ENCODE results near the gene PLP1.

Gene PLP1

GRCh38 chrX:103823591-103823990 is 47.0 kb downstream of the PLP1 start:
- DNase-seq (ENCODE audit: low read depth in 1 of 2, low spot score in 1 of 2), result no peak

- no peak for DNase-seq (ENCODE audit: low read depth in 1 of 2, low spot score in 1 of 2)
Measured at GRCh38 chrX:103825881-103826280, 49.2 kb downstream of the PLP1 start.

- no peak for DNase-seq (ENCODE audit: low read depth in 1 of 2, low spot score in 1 of 2)
Measured at GRCh38 chrX:103828529-103828928, 51.9 kb downstream of the PLP1 start.

- DNase-seq (ENCODE audit: low read depth in 1 of 2, low spot score in 1 of 2), result no peak
Measured at GRCh38 chrX:103830848-103831247, 54.2 kb downstream of the PLP1 start.

DNA sequence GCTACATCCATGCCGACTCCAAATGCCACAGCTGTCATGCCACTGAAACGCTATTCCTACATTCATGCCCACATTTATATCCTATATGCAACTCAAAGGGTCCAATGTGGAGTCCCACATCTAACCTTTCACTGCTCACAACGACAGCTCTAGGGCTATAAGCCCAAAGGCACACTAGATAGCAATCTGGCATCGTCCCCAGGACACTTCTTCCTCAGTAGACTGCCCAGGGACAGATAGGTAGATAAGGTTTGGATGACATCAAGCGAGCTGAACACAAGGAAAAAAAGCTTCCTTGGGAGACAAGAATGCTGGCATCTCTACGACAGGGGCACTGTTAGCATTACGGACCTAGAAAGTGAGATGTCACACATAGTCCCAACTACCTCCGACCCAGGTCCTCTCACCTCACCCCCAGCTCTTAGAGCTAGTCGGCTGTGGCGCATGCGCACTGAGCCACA is 54.7 kb downstream of the PLP1 start:
- DNase-seq (ENCODE audit: low read depth in 1 of 2, low spot score in 1 of 2), result peak; percentile 19 to 48

- no peak for DNase-seq (ENCODE audit: low read depth in 1 of 2, low spot score in 1 of 2)
Measured at GRCh38 chrX:103831803-103832544, 55.3 kb downstream of the PLP1 start, which contains the start of gene RAB9B. RAB9B (minus strand) TSS chrX:103832257; CDS start chrX:103825784, 6,473 bp downstream.

DNA sequence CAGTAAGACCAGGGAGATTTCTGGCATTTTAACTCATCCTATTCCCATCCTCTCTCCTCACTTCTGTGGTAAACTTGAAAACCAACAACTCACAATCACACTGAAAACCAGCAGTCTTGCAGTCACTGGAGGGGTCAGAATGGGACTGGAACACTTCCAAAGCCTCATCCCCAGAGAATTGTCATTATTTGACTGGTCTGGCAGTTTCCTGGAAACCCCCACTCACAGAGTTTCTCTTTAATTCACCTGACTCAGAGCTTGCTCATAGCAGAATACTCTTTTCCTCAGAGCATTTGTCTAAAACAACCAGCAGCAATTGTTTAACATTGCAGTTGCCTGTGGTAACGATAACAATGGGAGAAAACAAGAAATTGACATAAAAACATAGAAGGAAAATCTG is 62.8 kb downstream of the PLP1 start:
- DNase-seq (ENCODE audit: low read depth in 1 of 2, low spot score in 1 of 2), result no peak

All from stimulated activated CD4-positive, alpha-beta T cell treated with anti-CD3 and anti-CD28 coated beads, Interleukin-15, amount 100 ng/mL, for 1 hour (primary cell).